Smooth muscle cell of bladder (primary cell): Measurements from ENCODE around the gene NIT2. TPM values are rescaled to one million over a fixed set of nuclear protein-coding genes. Genes with fewer than 3 reads are reported as not detected.

ENCODE experiments used
- total RNA-seq: library from RNA; depleted of rRNA; stranded (reverse); fragments of >200 nt; gene quantifications from 2 replicates; pipeline ENCODE4 v1.2.3, GENCODE V29; 2014

Gene NIT2
- total RNA-seq: 10.8 and 13.1 TPM in 2 replicates

GRCh38 chr3:100334488-100335351 is at the start of gene NIT2:
NIT2 (plus strand) TSS chr3:100334757; CDS start chr3:100334792, 35 bp downstream.

GRCh38 chr3:100400780-100401673 is 66.5 kb downstream of the NIT2 start, which contains the start of the genes LNP1 and TOMM70:
LNP1 (plus strand) TSS chr3:100401539; CDS start chr3:100429730, 28,191 bp downstream.
TOMM70 (minus strand) TSS chr3:100401089; CDS start chr3:100400949, 140 bp downstream.

Other genes with a start within 250 kb of the NIT2 start
- gene FILIP1L, start 220.3 kb upstream of the NIT2 start, total RNA-seq: 42.3 and 74.7 TPM in 2 replicates
- gene TBC1D23, start 73.8 kb upstream of the NIT2 start, total RNA-seq: 84.6 and 85.2 TPM in 2 replicates
- gene TOMM70, start 66.3 kb downstream of the NIT2 start, total RNA-seq: 43.0 and 45.9 TPM in 2 replicates
- 4.0 and 4.2 TPM in 2 replicates for gene LNP1, start 66.8 kb downstream of the NIT2 start, total RNA-seq
- 44.2 and 104 TPM in 2 replicates for gene TMEM45A, start 157.9 kb downstream of the NIT2 start, total RNA-seq